Tibial nerve (tissue), 4 donors: Measurements from ENCODE around the gene SCTR. TPM values are rescaled to one million over a fixed set of nuclear protein-coding genes. Genes with fewer than 3 reads are reported as not detected.

Experiments
- DNase-seq, 2 donors: peaks; one replicate each; pipeline ENCODE4 v3.0.0-alpha.2; 2019; ENCODE audit warnings: low spot score in 2 of 2
- H3K27ac ChIP-seq, 4 donors: fragments of 200-600 bp; sonication (generic) in 3 of 4; one replicate each; pipeline ENCODE4 v1.5.1; 2017 to 2019; ENCODE audit warnings: mild to moderate bottlenecking in 1 of 4
- H3K27me3 ChIP-seq, 2 donors: fragments of 200-600 bp; sonication (generic) in 1 of 2; one replicate each; pipeline versions ENCODE4 v1.5.1 to v1.6.0; 2017 to 2019
- H3K36me3 ChIP-seq, 3 donors: fragments of 200-600 bp; sonication (generic); one replicate each; pipeline ENCODE4 v1.5.1; 2018 to 2019
- H3K4me1 ChIP-seq, 4 donors: fragments of 200-600 bp; sonication (generic) in 3 of 4; one replicate each; pipeline ENCODE4 v1.5.1; 2017 to 2019
- H3K4me3 ChIP-seq, 4 donors: fragments of 200-600 bp; sonication (generic) in 3 of 4; one replicate each; pipeline ENCODE4 v1.5.1; 2017 to 2019; ENCODE audit warnings: mild to moderate bottlenecking in 1 of 4, moderate library complexity in 1 of 4
- H3K9me3 ChIP-seq, 4 donors: fragments of 200-600 bp; sonication (generic) in 3 of 4; one replicate each; pipeline ENCODE4 v1.5.1; 2017 to 2019
- EP300 ChIP-seq, 2 donors: sonication (generic); formaldehyde crosslinking; IDR thresholded peaks; one replicate each; pipeline ENCODE4 v1.6.1; 2017; ENCODE audit warnings: antibody characterized with exemption in 2 of 2, mild to moderate bottlenecking in 1 of 2
- POLR2A ChIP-seq, 2 donors: fragments of 450-650 bp; IDR thresholded peaks; one replicate each; pipeline ENCODE4 v1.6.1; 2017; ENCODE audit warnings: antibody characterized with exemption in 2 of 2, mild to moderate bottlenecking in 2 of 2, moderate library complexity in 2 of 2
- WGBS, 2 donors: methylation state at CpG; one replicate each; pipeline ENCODE4 v1.1.5; 2018; 5-methylcytosine and 5-hydroxymethylcytosine counted together
- total RNA-seq, 4 donors: library from RNA; depleted of rRNA; stranded (reverse); fragments of >200 nt; gene quantifications; one replicate each; pipeline ENCODE4 v1.1.0, GENCODE V29; 2016
- TF ChIP-seq, protein P1 (sequence below), 5 experiments: fragments of 200-600 bp in 3 of 5; fragments of 450-650 bp in 2 of 5; sonication (generic) in 3 of 5; IDR thresholded peaks; one replicate each; pipeline ENCODE4 v1.5.1; 2016 to 2019; ENCODE audit warnings: antibody characterized with exemption in 5 of 5, mild to moderate bottlenecking in 3 of 5, moderate library complexity in 2 of 5

The SCTR gene
- total RNA-seq, 4 donors from 2014 or later, result not detected

DNA sequence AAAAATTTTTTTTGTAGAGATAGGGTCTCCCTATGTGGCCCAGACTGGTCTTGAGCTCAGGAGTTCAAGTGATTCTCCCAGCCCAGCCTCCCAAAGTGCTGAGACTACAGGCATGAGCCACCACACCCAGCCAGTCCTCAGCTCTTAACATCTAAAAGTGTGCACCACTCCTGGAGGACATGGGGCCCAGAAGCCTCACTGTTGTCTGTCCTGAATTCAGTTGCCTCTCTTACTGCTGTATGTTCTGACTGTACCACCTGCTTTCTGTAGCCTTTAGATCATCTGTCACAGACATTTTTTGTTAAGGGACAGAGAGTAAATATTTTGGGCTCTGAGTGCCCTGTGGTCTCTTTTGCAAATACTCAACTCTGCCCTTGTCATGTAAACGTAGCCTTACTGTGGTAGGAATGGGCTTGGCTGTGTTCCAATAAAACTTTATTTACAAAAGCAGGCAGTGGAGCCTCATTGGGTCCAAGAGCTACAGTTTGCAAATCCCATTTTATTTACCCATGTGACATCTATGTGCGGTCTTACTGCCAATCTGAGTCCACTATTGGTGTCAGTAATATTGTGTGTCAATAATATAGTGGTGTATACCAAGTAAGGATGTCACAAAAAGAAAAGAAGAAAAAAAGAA, 54.5 kb downstream of the SCTR start:
- Histone ChIP-seq H3K27ac (no peak overlapping the region), H3K4me1 (no peaks in the 10 kb centered on the region), H3K27me3 (no peaks in the 10 kb centered on the region), H3K36me3 (no peaks in the 10 kb centered on the region), H3K4me3 (no peak overlapping the region), H3K9me3 (no peaks in the 10 kb centered on the region)
- 27 to 53% methylated on average over 2 of the region's 2 CpGs for WGBS, 2 donors
- TF ChIP-seq, protein P1, sequence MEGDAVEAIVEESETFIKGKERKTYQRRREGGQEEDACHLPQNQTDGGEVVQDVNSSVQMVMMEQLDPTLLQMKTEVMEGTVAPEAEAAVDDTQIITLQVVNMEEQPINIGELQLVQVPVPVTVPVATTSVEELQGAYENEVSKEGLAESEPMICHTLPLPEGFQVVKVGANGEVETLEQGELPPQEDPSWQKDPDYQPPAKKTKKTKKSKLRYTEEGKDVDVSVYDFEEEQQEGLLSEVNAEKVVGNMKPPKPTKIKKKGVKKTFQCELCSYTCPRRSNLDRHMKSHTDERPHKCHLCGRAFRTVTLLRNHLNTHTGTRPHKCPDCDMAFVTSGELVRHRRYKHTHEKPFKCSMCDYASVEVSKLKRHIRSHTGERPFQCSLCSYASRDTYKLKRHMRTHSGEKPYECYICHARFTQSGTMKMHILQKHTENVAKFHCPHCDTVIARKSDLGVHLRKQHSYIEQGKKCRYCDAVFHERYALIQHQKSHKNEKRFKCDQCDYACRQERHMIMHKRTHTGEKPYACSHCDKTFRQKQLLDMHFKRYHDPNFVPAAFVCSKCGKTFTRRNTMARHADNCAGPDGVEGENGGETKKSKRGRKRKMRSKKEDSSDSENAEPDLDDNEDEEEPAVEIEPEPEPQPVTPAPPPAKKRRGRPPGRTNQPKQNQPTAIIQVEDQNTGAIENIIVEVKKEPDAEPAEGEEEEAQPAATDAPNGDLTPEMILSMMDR (IDR thresholded peaks at IDR 0.05), result no peak
- TF ChIP-seq EP300 (IDR thresholded peaks at IDR 0.05), result no peak
- no peak for TF ChIP-seq POLR2A (IDR thresholded peaks at IDR 0.05)
- no peak for DNase-seq

DNA sequence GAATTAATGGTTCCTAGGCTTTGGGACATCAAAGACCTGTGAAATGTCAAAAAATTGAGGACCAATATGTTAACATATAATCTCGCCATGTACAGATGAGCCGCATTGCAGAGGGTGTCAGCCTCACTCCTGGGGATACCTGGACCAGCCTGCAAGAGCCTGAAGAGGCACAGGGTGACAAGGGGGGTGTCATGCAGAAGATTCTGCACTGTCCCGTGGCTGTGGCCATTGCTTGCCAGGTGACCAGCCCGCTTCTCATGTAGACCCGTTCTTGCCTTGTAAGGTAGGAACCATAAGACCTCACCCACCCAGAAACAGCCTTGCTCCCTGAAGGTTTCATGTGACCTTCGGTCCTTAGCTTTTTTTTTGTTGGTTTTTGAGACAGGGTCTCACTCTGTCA, 55.2 kb downstream of the SCTR start:
- Histone ChIP-seq H3K9me3 (no peaks in the 10 kb centered on the region), H3K4me3 (no peak overlapping the region), H3K36me3 (no peaks in the 10 kb centered on the region), H3K27me3 (no peaks in the 10 kb centered on the region), H3K4me1 (no peaks in the 10 kb centered on the region), H3K27ac (no peak overlapping the region)
- WGBS, 2 donors, result 86 to 95% methylated on average over 6 of the region's 6 CpGs
- no peak for DNase-seq
- TF ChIP-seq, protein P1 (IDR thresholded peaks at IDR 0.05), result no peak
- TF ChIP-seq POLR2A (IDR thresholded peaks at IDR 0.05) (no peak), EP300 (IDR thresholded peaks at IDR 0.05) (no peak)

DNA sequence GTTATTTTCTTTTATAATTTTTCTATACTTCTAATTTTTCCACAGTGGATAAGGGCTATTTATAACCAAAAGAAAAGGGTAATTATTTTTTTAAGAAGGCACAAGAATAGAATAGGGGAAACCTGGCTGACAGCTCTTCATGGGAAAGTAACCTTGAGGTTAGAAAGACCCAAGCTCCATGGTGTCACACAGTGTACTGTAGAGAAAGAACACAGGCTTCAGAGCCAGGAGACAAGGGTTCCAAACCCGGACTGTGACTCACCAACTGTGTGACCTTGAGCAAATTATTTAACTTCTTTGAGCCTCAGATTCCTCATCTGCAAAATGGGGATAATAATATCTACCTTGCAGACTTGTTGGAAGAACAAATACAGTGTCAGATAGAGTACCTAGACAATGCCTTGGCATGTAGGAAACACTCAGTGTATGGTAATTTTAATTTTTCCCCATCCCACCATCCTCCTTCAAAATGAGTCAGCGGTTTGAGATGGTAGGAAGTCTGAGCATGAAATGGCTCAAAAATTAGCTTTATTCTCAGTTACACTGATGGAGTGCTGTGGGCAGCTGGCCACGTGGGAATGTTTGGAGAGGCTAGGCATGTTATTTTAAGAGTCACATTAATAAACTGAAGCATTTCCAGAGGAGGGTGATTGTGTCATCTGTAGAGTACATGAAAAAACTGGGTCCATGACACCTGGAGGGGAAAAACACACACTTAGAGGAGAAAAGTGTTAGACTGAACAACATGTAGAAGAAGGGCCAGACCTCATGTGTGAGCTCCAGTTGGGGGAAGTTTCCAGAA, 55.9 kb downstream of the SCTR start:
- WGBS, 2 donors, result 59 to 62% methylated on average over 3 of the region's 3 CpGs

DNA sequence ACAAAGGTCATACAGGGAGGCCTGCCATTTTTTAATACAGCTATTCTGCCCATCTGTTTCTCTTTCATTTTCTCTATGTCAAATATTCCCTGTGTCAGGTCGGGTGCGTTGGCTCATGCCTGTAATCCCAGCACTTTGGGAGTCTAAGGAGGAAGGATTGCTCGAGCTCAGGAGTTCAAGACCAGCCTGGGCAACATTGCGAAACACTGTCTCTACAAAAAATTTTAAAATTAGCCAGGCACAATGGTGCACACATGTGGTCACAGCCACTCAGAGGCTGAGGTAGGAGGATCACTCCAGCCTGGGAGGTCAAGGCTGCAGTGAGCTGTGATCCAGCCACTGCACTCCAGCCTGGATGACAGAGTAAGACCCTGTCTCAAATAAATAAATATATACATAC, 57.9 kb downstream of the SCTR start:
- TF ChIP-seq EP300 (IDR thresholded peaks at IDR 0.05) (no peak), POLR2A (IDR thresholded peaks at IDR 0.05) (no peak)
- Histone ChIP-seq H3K4me1 (no peaks in the 10 kb centered on the region), H3K36me3 (no peaks in the 10 kb centered on the region), H3K9me3 (no peaks in the 10 kb centered on the region), H3K27me3 (no peaks in the 10 kb centered on the region), H3K4me3 (no peak overlapping the region), H3K27ac (no peak overlapping the region)
- WGBS, 2 donors, result 87% methylated on average over 4 of the region's 4 CpGs
- no peak for DNase-seq

More for the DNA sequence above, 55.9 kb downstream of the SCTR start:
- Histone ChIP-seq H3K9me3 (no peaks in the 10 kb centered on the region), H3K4me1 (no peaks in the 10 kb centered on the region), H3K27me3 (no peaks in the 10 kb centered on the region), H3K36me3 (no peaks in the 10 kb centered on the region), H3K4me3 (no peak overlapping the region), H3K27ac (no peak overlapping the region)
- no peak for DNase-seq
- no peak for TF ChIP-seq EP300 (IDR thresholded peaks at IDR 0.05)
- no peak for TF ChIP-seq POLR2A (IDR thresholded peaks at IDR 0.05)
- TF ChIP-seq, protein P1 (IDR thresholded peaks at IDR 0.05), result no peak

DNA sequence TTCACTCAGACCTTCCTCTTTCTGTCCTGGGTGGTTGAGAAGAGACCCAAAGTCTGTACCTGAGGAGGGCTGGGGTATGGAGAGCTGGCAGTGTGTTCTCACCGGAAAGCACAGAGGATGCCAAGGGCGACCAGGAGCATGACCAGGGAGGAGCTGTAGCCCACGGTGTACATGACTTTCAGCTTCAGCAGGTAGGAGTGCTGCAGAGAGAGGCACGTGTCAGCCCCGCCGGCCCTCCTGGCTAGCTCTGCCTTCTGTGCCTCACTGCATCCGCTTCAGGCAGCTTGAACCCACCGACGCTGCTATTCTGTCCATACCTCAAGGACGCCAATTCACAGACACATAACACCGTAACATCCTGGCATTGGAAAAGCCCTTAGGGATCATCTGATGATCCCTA, 58.6 kb downstream of the SCTR start:
- 89 to 90% methylated on average over 11 of the region's 11 CpGs for WGBS, 2 donors
- TF ChIP-seq POLR2A (IDR thresholded peaks at IDR 0.05) (no peak), EP300 (IDR thresholded peaks at IDR 0.05) (no peak)
- TF ChIP-seq, protein P1 (IDR thresholded peaks at IDR 0.05), result no peak
- no peaks in the 10 kb centered on the region for H3K9me3 ChIP-seq

More for the DNA sequence above, 58.6 kb downstream of the SCTR start:
- DNase-seq, result no peak
- no peak overlapping the region for H3K4me3 ChIP-seq
- H3K27ac ChIP-seq, result no peak overlapping the region
- H3K27me3 ChIP-seq, result no peaks in the 10 kb centered on the region
- no peaks in the 10 kb centered on the region for H3K4me1 ChIP-seq
- H3K36me3 ChIP-seq, result no peaks in the 10 kb centered on the region
